Activated B cell treated with CpG ODN at 0.5 μM for 24 hours (primary cell): ENCODE measurements around the gene GDPD4. TPM values are rescaled to one million over a fixed set of nuclear protein-coding genes. Genes with fewer than 3 reads are reported as not detected.

Source experiments
- ATAC-seq: fragments of 200-7000 bp; cut with Tn5 transposase; one replicate; pipeline ENCODE4 v1.10.0; 2021; ENCODE audit warnings: low read depth, mild to moderate bottlenecking, moderate library complexity
- CTCF ChIA-PET: fragments of 350-600 bp; sonication (Branson Sonifier 250); formaldehyde crosslinking; loops from one replicate; lab custom pipeline; 2021; ENCODE audit warnings: antibody characterized with exemption; lab: Charles Lee
- POLR2A ChIA-PET: fragments of 350-600 bp; sonication (Branson Sonifier 250); formaldehyde crosslinking; loops from one replicate; lab custom pipeline; 2021; ENCODE audit warnings: antibody characterized with exemption; lab: Charles Lee
- DNase-seq: peaks from one replicate; pipeline ENCODE4 v3.0.0; 2022
- H3K27ac Mint-ChIP-seq: one replicate; pipeline ENCODE4 v1.8.0; 2020; ENCODE audit warnings: mixed read lengths
- H3K27me3 Mint-ChIP-seq: one replicate; pipeline ENCODE4 v1.8.0; 2021; ENCODE audit warnings: mixed read lengths
- H3K36me3 Mint-ChIP-seq: one replicate; pipeline ENCODE4 v1.8.0; 2021; ENCODE audit warnings: low read depth, mixed read lengths
- H3K4me1 Mint-ChIP-seq: one replicate; pipeline ENCODE4 v1.8.0; 2021; ENCODE audit warnings: mixed read lengths
- H3K4me3 Mint-ChIP-seq: one replicate; pipeline ENCODE4 v1.8.0; 2020; ENCODE audit warnings: mild to moderate bottlenecking, mixed read lengths
- H3K9me3 Mint-ChIP-seq: one replicate; pipeline ENCODE4 v1.8.0; 2020; ENCODE audit warnings: mixed read lengths
- intact Hi-C: fragments of 100-400 bp; cut with micrococcal nuclease; formaldehyde crosslinking; loops from one replicate; pipeline ENCODE4 v1.15.1; 2024
- total RNA-seq: library from RNA; stranded (reverse); gene quantifications from 2 replicates; pipeline ENCODE4 v1.2.3, GENCODE V29; 2022
- TF ChIP-seq, protein P1 (sequence below): fragments of 200-600 bp; IDR thresholded peaks from one replicate; pipeline ENCODE4 v1.8.0; 2022; ENCODE audit warnings: antibody characterized with exemption, mild to moderate bottlenecking

Gene GDPD4
- total RNA-seq, 1 donor from 2014 or later: not detected

DNA sequence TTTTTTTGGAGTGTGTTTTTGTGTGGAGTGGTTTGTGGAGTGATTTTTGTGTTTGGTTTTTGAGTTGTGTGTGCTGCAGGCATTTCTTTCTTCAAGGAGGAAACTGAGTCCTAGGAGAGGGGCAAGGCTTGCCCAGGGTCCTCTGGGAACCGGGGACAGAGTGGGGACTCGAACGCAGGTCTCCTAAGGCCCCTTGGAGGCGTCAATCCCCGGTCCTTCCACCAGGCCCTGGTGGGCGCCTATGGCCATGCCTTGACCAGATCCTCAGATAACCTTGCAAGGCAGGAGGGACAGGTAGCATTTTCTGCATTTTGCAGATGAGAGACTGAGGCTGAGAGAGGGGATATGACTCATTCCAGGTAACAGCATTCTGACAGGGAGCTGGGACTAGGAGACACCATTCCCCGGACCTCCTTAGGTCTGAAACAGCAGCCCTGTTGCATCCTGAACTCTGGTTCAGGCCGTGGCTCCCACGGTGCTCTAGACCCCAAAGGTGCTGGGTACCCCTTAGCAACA, 134.3 kb downstream of the GDPD4 start:
- no peak for DNase-seq
- intact Hi-C loops: no loop called here
- H3K27me3 Mint-ChIP-seq: no peaks in the 10 kb centered on the region
- no peaks in the 10 kb centered on the region for H3K4me1 Mint-ChIP-seq
- TF ChIP-seq, protein P1, sequence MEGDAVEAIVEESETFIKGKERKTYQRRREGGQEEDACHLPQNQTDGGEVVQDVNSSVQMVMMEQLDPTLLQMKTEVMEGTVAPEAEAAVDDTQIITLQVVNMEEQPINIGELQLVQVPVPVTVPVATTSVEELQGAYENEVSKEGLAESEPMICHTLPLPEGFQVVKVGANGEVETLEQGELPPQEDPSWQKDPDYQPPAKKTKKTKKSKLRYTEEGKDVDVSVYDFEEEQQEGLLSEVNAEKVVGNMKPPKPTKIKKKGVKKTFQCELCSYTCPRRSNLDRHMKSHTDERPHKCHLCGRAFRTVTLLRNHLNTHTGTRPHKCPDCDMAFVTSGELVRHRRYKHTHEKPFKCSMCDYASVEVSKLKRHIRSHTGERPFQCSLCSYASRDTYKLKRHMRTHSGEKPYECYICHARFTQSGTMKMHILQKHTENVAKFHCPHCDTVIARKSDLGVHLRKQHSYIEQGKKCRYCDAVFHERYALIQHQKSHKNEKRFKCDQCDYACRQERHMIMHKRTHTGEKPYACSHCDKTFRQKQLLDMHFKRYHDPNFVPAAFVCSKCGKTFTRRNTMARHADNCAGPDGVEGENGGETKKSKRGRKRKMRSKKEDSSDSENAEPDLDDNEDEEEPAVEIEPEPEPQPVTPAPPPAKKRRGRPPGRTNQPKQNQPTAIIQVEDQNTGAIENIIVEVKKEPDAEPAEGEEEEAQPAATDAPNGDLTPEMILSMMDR: no peak
- H3K27ac Mint-ChIP-seq: no peak overlapping the region
- ATAC-seq: no peak
- POLR2A ChIA-PET: no interaction called here
- CTCF ChIA-PET: no interaction called here
- H3K4me3 Mint-ChIP-seq: no peak overlapping the region
- H3K36me3 Mint-ChIP-seq: no peaks in the 10 kb centered on the region
- no peaks in the 10 kb centered on the region for H3K9me3 Mint-ChIP-seq

Other genes starting within 250 kb of the GDPD4 start
- gene CAPN5, start 234.7 kb downstream of the GDPD4 start, total RNA-seq: 0.44 and 0.71 TPM in 2 replicates
- not detected in 2 replicates for gene OMP, start 198.8 kb downstream of the GDPD4 start, total RNA-seq
- gene MYO7A, start 173.4 kb downstream of the GDPD4 start, total RNA-seq: 5.1 and 5.4 TPM in 2 replicates
- gene PAK1, start 172.4 kb upstream of the GDPD4 start, total RNA-seq: 20.2 and 21.1 TPM in 2 replicates